Liver (tissue), 9 donors: ENCODE measurements around the gene FAH. TPM values are rescaled to one million over a fixed set of nuclear protein-coding genes. Genes with fewer than 3 reads are reported as not detected.

Experiments used
- DNase-seq: peaks from one replicate; pipeline ENCODE4 v3.0.0-alpha.2; 2017; ENCODE audit warnings: low spot score
- H3K27ac ChIP-seq, 2 donors: one replicate each; pipeline ENCODE4 v1.7.0; 2013; ENCODE audit warnings: inconsistent platforms in 2 of 2, low read length in 2 of 2, control low read depth in 1 of 2, low read depth in 1 of 2, mild to moderate bottlenecking in 1 of 2
- H3K27me3 ChIP-seq, 4 donors: one replicate each; pipeline versions ENCODE4 v1.6.1 to v1.7.0; 2013; ENCODE audit warnings: low read length in 3 of 4, inconsistent platforms in 1 of 4, mild to moderate bottlenecking in 1 of 4, moderate library complexity in 1 of 4; ENCODE audit not compliant: control insufficient read depth in 4 of 4, insufficient read depth in 4 of 4
- H3K36me3 ChIP-seq, 4 donors: one replicate each; pipeline versions ENCODE4 v1.6.1 to v1.7.0; 2013; ENCODE audit warnings: low read length in 3 of 4, mild to moderate bottlenecking in 3 of 4, low read depth in 1 of 4, moderate library complexity in 1 of 4; ENCODE audit not compliant: control insufficient read depth in 4 of 4, insufficient read depth in 3 of 4
- H3K4me1 ChIP-seq, 4 donors: one replicate each; pipeline versions ENCODE4 v1.6.1 to v1.7.0; 2013; ENCODE audit warnings: low read length in 3 of 4, mild to moderate bottlenecking in 3 of 4, moderate library complexity in 1 of 4; ENCODE audit not compliant: control insufficient read depth in 4 of 4, insufficient read depth in 4 of 4
- H3K4me3 ChIP-seq, 3 donors: one replicate each; pipeline versions ENCODE4 v1.6.1 to v1.7.0; 2013; ENCODE audit warnings: low read length in 3 of 3, control low read depth in 1 of 3, low read depth in 1 of 3, mild to moderate bottlenecking in 1 of 3
- H3K9ac ChIP-seq, 2 donors: one replicate each; pipeline ENCODE4 v1.7.0; 2013; ENCODE audit warnings: low read length in 2 of 2, mild to moderate bottlenecking in 2 of 2, moderate library complexity in 2 of 2, control low read depth in 1 of 2, low read depth in 1 of 2
- H3K9me3 ChIP-seq, 4 donors: one replicate each; pipeline versions ENCODE4 v1.6.1 to v1.7.0; 2013; ENCODE audit warnings: low read length in 3 of 4; ENCODE audit not compliant: control insufficient read depth in 4 of 4
- EGR1 ChIP-seq, 2 donors: IDR thresholded peaks; 2 replicates each; pipeline ENCODE4 v1.6.1; 2016 to 2018; ENCODE audit warnings: antibody characterized with exemption in 2 of 2, low read depth in 2 of 2
- FOXA1 ChIP-seq: IDR thresholded peaks from 2 replicates; pipeline ENCODE4 v1.6.1; 2016; ENCODE audit warnings: antibody characterized with exemption
- FOXA2 ChIP-seq: IDR thresholded peaks from 2 replicates; pipeline ENCODE4 v1.6.1; 2016; ENCODE audit warnings: antibody characterized with exemption
- GABPA ChIP-seq, 2 donors: IDR thresholded peaks in 1 of 2; conservative IDR thresholded peaks in 1 of 2; 2 replicates each; pipeline ENCODE4 v1.6.1; 2016; ENCODE audit warnings: antibody characterized with exemption in 2 of 2, mild to moderate bottlenecking in 1 of 2, moderate library complexity in 1 of 2
- HNF4A ChIP-seq, 2 donors: conservative IDR thresholded peaks; 2 replicates each; pipeline ENCODE4 v1.6.1; 2016; ENCODE audit warnings: antibody characterized with exemption in 2 of 2, mild to moderate bottlenecking in 2 of 2
- HNF4G ChIP-seq: IDR thresholded peaks from 2 replicates; pipeline ENCODE4 v1.6.1; 2016; ENCODE audit warnings: antibody characterized with exemption
- JUND ChIP-seq, 2 donors: IDR thresholded peaks; 2 replicates each; pipeline ENCODE4 v1.6.1; 2016; ENCODE audit warnings: antibody characterized with exemption in 2 of 2
- NR2F2 ChIP-seq: IDR thresholded peaks from 2 replicates; pipeline ENCODE4 v1.6.1; 2016; ENCODE audit warnings: antibody characterized with exemption
- RAD21 ChIP-seq, 2 donors: IDR thresholded peaks; 2 replicates each; pipeline ENCODE4 v1.6.1; 2016; ENCODE audit warnings: antibody characterized with exemption in 2 of 2, mild to moderate bottlenecking in 2 of 2
- RXRA ChIP-seq, 2 donors: IDR thresholded peaks; 2 replicates each; pipeline ENCODE4 v1.6.1; 2017 to 2018; ENCODE audit warnings: antibody characterized with exemption in 2 of 2, mild to moderate bottlenecking in 1 of 2
- SP1 ChIP-seq: IDR thresholded peaks from 2 replicates; pipeline ENCODE4 v1.6.1; 2018; ENCODE audit warnings: antibody characterized with exemption, mild to moderate bottlenecking
- TAF1 ChIP-seq: conservative IDR thresholded peaks from 2 replicates; pipeline ENCODE4 v1.6.1; 2016; ENCODE audit warnings: antibody characterized with exemption, mild to moderate bottlenecking
- YY1 ChIP-seq: IDR thresholded peaks from 2 replicates; pipeline ENCODE4 v1.6.1; 2016; ENCODE audit warnings: antibody characterized with exemption, mild to moderate bottlenecking
- WGBS: extraction: QIAGEN DNeasy Blood & Tissue Kit; methylation state at CpG from one replicate; pipeline ENCODE4 v1.1.7; 2013; 5-methylcytosine and 5-hydroxymethylcytosine counted together
- polyA plus RNA-seq, 2 donors: library from polyadenylated mRNA; stranded (reverse) in 1 of 2; unstranded in 1 of 2; fragments of 200-250 nt in 1 of 2; fragments of >200 nt in 1 of 2; fragmentation: Nextera tagmentation in 1 of 2; extraction: Ambion mirVana in 1 of 2; gene quantifications; one replicate each; pipeline versions ENCODE4 v1.2.1 to v1.2.3, GENCODE V29; 2013 to 2015
- total RNA-seq, 2 donors: library from RNA; depleted of rRNA; stranded (reverse); fragments of >200 nt; gene quantifications; one replicate each; pipeline ENCODE4 v1.2.3, GENCODE V29; 2014
- TF ChIP-seq, protein P1 (sequence below): IDR thresholded peaks from 2 replicates; pipeline ENCODE4 v1.6.1; 2016; ENCODE audit warnings: antibody characterized with exemption, mild to moderate bottlenecking
- TF ChIP-seq, protein P2 (sequence below): IDR thresholded peaks from 2 replicates; pipeline ENCODE4 v1.6.1; 2016; ENCODE audit warnings: antibody characterized with exemption
- TF ChIP-seq, protein P3 (sequence below): IDR thresholded peaks from 2 replicates; pipeline ENCODE4 v1.6.1; 2016; ENCODE audit warnings: antibody characterized with exemption
- TF ChIP-seq, protein P4 (sequence below): fragments of 150-350 bp; IDR thresholded peaks from 2 replicates; pipeline ENCODE4 v1.5.1; 2017; ENCODE audit warnings: improper control_type of control experiment, low read depth, low read length; ENCODE audit not compliant: missing input control
- TF ChIP-seq, protein P5 (sequence below): IDR thresholded peaks from 2 replicates; pipeline ENCODE4 v1.6.1; 2016; ENCODE audit warnings: antibody characterized with exemption
- donor health status: healthy.
- donor health status: healthy.
- donor health status: healthy.
- donor health status: healthy.
- donor health status: healthy.

The FAH gene
- total and polyA plus RNA-seq, 4 donors, result 42.1 to 226 (median 186) TPM

DNA sequence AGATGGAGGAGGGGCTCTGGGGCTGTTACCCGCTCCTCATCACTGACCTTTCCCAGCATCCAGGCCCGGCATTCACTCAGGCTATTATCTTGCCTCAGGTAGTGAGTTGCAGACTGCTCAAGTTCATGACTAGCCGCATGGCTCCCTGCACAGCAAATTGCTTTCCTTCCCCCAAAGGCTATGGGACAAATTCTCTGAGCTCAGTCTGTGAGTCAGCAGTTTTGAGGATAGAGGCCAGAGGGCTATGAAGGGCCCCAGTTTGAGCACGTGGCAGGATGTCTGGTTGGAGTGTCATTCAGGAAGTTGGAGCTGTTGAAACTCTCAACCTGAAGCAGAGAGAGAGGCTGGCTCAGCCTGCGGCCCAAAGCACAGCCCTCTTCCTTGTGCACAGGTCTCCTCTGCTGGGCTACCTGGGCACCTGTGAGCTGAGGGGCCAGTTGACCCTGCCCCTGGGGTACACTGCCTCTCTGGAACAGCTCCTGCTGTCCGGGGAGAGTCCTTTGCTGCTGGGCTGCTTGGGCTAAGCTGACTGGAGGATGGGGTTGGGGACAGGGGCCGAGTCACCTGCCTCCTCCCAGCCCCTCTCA lies 7.9 kb downstream of the FAH start:
- Histone ChIP-seq H3K9ac (no peak overlapping the region), H3K27ac (peak overlapping the region; percentile 61 to 93), H3K27me3 (no peaks in the 10 kb centered on the region), H3K36me3 (peaks cover 0 to 8% (median 3%) of the 10 kb centered on the region in 4 donors), H3K9me3 (no peaks in the 10 kb centered on the region), H3K4me1 (peaks cover 43 to 78% (median 66%) of the 10 kb centered on the region in 4 donors), H3K4me3 (no peak overlapping the region)
- no peak for DNase-seq
- TF ChIP-seq EGR1 (IDR thresholded peaks at IDR 0.05; ENCODE audit: low read depth in 2 of 2) (no peak), TAF1 (no peak), FOXA2 (no peak), NR2F2 (no peak), RAD21 (IDR thresholded peaks at IDR 0.05) (peak; percentile 47 to 62), HNF4A (conservative IDR thresholded peaks at IDR 0.05) (peak; percentile 58 to 81), SP1 (peak; percentile 79), GABPA (IDR thresholded peaks at IDR 0.05 in 1 of 2, conservative IDR thresholded peaks at IDR 0.05 in 1 of 2) (peak in 1 of 2 donors; percentile 60), YY1 (peak; percentile 78), JUND (IDR thresholded peaks at IDR 0.05) (peak in 1 of 2 donors; percentile 40), FOXA1 (no peak), HNF4G (no peak), RXRA (IDR thresholded peaks at IDR 0.05) (peak; percentile 77 to 91)
- TF ChIP-seq, protein P1, sequence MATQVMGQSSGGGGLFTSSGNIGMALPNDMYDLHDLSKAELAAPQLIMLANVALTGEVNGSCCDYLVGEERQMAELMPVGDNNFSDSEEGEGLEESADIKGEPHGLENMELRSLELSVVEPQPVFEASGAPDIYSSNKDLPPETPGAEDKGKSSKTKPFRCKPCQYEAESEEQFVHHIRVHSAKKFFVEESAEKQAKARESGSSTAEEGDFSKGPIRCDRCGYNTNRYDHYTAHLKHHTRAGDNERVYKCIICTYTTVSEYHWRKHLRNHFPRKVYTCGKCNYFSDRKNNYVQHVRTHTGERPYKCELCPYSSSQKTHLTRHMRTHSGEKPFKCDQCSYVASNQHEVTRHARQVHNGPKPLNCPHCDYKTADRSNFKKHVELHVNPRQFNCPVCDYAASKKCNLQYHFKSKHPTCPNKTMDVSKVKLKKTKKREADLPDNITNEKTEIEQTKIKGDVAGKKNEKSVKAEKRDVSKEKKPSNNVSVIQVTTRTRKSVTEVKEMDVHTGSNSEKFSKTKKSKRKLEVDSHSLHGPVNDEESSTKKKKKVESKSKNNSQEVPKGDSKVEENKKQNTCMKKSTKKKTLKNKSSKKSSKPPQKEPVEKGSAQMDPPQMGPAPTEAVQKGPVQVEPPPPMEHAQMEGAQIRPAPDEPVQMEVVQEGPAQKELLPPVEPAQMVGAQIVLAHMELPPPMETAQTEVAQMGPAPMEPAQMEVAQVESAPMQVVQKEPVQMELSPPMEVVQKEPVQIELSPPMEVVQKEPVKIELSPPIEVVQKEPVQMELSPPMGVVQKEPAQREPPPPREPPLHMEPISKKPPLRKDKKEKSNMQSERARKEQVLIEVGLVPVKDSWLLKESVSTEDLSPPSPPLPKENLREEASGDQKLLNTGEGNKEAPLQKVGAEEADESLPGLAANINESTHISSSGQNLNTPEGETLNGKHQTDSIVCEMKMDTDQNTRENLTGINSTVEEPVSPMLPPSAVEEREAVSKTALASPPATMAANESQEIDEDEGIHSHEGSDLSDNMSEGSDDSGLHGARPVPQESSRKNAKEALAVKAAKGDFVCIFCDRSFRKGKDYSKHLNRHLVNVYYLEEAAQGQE, result peak; percentile 74
- TF ChIP-seq, protein P2, sequence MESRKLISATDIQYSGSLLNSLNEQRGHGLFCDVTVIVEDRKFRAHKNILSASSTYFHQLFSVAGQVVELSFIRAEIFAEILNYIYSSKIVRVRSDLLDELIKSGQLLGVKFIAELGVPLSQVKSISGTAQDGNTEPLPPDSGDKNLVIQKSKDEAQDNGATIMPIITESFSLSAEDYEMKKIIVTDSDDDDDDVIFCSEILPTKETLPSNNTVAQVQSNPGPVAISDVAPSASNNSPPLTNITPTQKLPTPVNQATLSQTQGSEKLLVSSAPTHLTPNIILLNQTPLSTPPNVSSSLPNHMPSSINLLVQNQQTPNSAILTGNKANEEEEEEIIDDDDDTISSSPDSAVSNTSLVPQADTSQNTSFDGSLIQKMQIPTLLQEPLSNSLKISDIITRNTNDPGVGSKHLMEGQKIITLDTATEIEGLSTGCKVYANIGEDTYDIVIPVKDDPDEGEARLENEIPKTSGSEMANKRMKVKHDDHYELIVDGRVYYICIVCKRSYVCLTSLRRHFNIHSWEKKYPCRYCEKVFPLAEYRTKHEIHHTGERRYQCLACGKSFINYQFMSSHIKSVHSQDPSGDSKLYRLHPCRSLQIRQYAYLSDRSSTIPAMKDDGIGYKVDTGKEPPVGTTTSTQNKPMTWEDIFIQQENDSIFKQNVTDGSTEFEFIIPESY, result no peak
- TF ChIP-seq, protein P3, sequence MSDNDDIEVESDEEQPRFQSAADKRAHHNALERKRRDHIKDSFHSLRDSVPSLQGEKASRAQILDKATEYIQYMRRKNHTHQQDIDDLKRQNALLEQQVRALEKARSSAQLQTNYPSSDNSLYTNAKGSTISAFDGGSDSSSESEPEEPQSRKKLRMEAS, result peak; percentile 96
- TF ChIP-seq, protein P4, sequence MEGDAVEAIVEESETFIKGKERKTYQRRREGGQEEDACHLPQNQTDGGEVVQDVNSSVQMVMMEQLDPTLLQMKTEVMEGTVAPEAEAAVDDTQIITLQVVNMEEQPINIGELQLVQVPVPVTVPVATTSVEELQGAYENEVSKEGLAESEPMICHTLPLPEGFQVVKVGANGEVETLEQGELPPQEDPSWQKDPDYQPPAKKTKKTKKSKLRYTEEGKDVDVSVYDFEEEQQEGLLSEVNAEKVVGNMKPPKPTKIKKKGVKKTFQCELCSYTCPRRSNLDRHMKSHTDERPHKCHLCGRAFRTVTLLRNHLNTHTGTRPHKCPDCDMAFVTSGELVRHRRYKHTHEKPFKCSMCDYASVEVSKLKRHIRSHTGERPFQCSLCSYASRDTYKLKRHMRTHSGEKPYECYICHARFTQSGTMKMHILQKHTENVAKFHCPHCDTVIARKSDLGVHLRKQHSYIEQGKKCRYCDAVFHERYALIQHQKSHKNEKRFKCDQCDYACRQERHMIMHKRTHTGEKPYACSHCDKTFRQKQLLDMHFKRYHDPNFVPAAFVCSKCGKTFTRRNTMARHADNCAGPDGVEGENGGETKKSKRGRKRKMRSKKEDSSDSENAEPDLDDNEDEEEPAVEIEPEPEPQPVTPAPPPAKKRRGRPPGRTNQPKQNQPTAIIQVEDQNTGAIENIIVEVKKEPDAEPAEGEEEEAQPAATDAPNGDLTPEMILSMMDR, result no peak
- TF ChIP-seq, protein P5, sequence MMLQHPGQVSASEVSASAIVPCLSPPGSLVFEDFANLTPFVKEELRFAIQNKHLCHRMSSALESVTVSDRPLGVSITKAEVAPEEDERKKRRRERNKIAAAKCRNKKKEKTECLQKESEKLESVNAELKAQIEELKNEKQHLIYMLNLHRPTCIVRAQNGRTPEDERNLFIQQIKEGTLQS, result no peak
- WGBS, result 47% methylated on average over 7 of the region's 7 CpGs
